Fibroblast of skin of left biceps (primary cell): ENCODE measurements around the gene CBLL1.

Source experiments
- DNase-seq, 2 experiments: peaks; one replicate each; pipeline ENCODE4 v3.0.0-alpha.2; 2013; ENCODE audit warnings: low read depth in 2 of 2

The CBLL1 gene

GRCh38 chr7:107742678-107743566 is 1.0 kb upstream of the CBLL1 start:
- no peak for DNase-seq

DNA sequence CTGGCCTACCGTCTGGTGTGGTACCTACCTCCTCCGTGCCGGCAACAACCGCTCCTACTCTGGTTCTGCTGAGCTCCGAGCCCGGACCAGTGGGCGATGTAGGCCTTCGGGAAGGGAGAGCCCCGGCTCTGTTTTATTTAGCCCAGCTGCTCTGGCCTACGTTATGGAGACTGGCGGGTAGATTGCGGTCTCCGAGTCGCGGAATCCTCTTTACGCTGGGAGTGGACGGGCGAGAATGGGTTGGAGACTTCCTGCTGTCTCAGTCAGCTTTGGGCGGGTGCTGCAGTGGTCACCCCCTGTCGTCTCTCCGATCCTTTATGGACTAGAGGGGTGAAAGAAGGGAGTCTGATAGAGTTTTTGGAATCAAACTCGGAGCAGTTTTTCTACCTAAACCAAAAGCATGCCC is 406 bp downstream of the CBLL1 start:
- peak in 1 of 2 experiments; percentile 8 for DNase-seq

GRCh38 chr7:107746006-107746405 is 2.1 kb downstream of the CBLL1 start:
- DNase-seq, result no peak

- DNase-seq, result no peak
These were observed 7.2 kb downstream of the CBLL1 start for GRCh38 chr7:107751113-107751512.

- DNase-seq, result no peak
These were observed 10.7 kb downstream of the CBLL1 start for GRCh38 chr7:107754642-107755041.

- DNase-seq, result no peak
These were observed 14.7 kb downstream of the CBLL1 start for GRCh38 chr7:107758667-107759066.

DNA sequence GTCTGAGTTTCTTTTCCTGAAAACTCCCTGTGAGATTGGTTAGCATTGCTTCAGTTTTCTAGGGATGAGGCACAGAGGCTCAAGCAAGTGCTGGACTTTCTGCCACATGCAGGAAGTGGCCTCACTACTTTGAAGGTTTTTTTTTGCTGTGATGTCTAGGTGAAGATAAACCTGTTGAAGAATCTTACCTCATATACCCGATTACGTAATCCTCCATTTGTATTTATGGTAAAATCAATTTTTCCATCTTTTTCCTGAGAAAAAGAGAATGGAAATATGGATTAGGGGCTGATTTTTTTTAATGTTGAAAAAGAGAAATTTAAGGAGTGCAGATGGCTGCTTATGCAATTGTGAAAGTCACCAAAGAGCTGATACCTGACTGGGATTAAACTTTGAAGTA is 23.4 kb downstream of the CBLL1 start:
- no peak for DNase-seq

- DNase-seq, result no peak
These were observed 24.3 kb downstream of the CBLL1 start for GRCh38 chr7:107768263-107768662.

GRCh38 chr7:107773027-107773426 is 29.1 kb downstream of the CBLL1 start:
- DNase-seq, result no peak

DNA sequence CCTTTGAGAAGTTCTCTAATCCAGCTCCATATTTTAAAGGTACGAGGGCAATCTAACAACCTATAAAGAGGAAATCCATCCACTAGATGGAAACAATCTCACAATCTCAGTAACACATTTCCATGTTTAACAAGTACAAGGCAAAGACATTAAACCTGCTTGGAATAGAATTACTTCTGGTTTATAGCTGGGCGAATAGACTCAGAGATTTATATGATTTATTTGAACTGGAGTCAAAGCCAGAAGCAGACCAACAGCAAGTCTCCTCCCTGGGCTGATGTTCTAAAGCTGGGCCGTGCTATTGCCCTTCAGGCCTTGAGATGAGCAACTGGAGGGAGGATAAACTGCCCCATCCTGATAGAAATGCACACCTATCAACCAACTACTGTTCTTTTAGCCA is 33.8 kb downstream of the CBLL1 start:
- no peak for DNase-seq

GRCh38 chr7:107778283-107778682 is 34.3 kb downstream of the CBLL1 start:
- no peak for DNase-seq

DNA sequence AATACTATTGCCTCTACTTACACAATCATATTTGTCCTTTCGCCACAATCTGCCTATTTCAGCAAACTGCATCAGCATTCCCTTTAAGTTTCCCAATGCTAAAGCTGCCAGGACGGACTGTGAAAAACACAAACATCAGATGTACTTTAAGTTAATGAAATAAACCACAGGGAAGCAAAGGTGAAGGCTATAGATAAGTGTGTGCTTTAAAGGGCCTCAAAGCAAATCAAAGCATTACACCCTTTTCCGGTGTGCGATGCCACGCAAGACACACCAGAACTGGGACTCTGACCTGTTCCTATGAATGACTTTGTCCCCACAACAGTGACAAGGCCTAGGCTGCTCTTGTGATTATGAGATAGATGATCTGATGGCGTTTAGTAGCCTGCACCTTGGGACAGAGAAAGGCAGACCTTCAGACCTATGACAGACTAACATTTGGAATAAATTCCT is 35.7 kb downstream of the CBLL1 start:
- DNase-seq, result no peak

- no peak for DNase-seq
These were observed 38.4 kb downstream of the CBLL1 start for GRCh38 chr7:107782374-107782773.

DNA sequence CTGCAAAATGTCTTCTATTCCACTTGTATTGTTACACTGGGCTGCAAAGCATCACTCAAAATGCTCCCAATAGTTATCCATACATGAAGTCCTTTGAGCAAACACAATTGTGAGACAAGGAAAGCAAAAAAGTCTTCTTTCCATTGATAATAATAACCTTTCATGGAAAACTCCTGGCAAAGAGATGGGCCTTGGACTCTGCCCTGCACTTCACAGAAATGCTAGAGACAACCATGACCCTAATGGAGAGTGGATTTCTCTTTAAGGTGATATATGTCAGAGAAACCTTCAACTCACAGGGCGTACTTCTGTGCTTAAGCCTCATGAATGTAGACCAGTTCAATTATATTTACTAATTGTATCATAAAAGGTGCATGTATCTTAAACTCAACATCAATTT is 39.7 kb downstream of the CBLL1 start:
- no peak for DNase-seq

- DNase-seq, result no peak
These were observed 41.2 kb downstream of the CBLL1 start for GRCh38 chr7:107785170-107785569.

DNA sequence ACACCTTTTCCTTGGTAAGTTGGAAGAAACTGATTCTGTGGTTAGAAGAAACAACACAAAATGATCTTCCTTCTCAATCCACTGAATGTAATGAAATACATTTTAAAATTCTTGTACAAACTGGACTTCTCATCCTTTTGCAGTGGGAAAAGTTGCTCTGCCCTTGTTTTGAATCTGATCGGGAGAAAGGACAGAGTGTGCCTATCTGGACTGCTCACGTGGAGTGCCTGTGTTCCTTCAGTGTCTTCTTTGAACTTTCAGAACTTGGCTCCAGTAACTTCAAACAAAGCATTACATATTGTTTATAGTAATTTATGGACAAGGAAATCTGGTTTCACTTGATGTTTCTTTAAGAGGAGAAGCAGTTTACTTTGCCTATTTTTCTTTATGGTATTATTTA is 42.0 kb downstream of the CBLL1 start:
- DNase-seq, result no peak

- DNase-seq, result no peak
These were observed 44.3 kb downstream of the CBLL1 start for GRCh38 chr7:107788216-107788615.

- DNase-seq, result no peak
These were observed 44.7 kb downstream of the CBLL1 start for GRCh38 chr7:107788662-107789061.

- no peak for DNase-seq
These were observed 45.7 kb downstream of the CBLL1 start for GRCh38 chr7:107789647-107790046.

- DNase-seq, result no peak
These were observed 48.4 kb downstream of the CBLL1 start for GRCh38 chr7:107792364-107792763.

DNA sequence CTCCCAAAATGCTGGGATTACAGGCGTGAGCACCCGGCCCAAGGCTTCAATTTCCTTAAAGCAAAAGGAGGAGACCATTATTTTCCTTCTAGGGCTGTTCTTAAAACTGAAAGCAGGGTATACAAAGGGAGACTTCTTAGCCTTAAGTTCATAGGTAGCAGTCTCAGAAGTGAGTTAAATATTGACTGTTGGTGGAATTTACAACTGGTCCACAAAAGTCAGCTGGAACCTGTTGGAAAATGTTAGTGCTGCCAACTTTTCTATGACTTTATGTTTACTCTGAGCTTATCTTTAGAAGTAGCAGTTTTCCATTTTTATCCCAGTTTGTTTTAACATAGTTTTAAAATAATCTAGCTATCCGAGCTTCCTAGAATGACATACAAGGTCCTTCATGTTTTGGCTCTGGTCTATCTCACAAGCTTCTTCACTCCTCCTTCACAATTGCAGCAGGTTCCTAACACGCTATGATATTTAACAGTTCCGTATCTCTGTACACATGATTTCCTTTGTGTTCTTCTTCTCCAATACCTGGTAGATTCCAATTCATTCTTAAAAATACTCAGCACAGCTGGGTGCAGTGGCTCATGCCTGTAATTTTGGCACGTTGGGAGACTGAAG is 55.8 kb downstream of the CBLL1 start:
- DNase-seq, result no peak

GRCh38 chr7:107803009-107803610 is 59.2 kb downstream of the CBLL1 start, which contains the start of gene SLC26A3:
Gene SLC26A3 (minus strand): TSS chr7:107803223. CDS start chr7:107794509, 8,714 bp downstream.
- DNase-seq, result no peak

GRCh38 chr7:107809179-107809578 is 65.2 kb downstream of the CBLL1 start:
- DNase-seq, result no peak
